GM12892 (cell line): ENCODE measurements around the gene NFIL3.

Experiments
- POLR2A ChIP-seq: IDR thresholded peaks from 2 replicates; pipeline ENCODE4 v1.6.1; 2011; ENCODE audit warnings: low read depth, low read length, control low read depth
- POLR2AphosphoS5 ChIP-seq: IDR thresholded peaks from 2 replicates; pipeline ENCODE4 v1.6.1; 2011; ENCODE audit warnings: low read depth, low read length, control low read depth
- TAF1 ChIP-seq: IDR thresholded peaks from 2 replicates; pipeline ENCODE4 v1.6.1; 2011; ENCODE audit warnings: low read depth, mild to moderate bottlenecking, control low read depth, low read length, borderline replicate concordance

DNA sequence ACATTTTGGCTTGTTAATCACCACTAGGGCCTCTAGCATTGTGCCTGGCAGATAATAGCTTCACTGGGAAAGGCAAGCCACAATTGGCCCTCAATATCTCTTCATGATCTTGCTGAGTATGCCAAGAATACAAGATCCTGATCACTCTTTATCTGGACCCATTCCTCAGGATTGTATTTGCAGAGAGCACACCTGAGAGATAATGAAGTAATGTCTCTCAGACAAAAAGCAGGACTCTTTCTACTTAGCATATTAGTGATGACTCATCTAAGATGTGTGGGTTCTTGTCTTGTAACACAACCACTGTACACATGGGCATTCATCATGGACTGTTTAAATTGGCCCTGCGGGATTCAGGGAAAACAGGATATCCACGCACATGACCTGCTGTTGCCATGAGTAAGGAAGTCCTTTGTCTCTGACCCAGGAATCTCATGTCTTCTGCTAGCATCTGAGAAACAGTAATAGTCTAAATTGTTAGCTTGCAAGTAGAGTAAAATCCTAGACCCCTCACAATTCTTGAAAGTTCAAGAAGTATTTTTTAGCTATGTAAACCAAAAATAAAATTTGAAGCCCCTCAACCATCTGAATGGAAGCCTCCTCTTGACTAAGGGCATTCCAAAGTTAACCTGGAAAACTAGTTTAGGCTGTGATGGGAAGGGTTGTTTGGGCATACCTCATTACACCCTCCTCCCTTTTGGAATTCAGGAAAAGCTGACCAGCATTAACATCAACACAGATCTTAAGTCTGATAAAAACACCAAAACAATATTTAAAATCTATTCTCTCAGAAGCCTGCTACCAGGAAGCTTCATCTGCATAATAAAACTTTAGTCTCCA is 28.0 kb upstream of the NFIL3 start:
- TF ChIP-seq POLR2A, result no peak
- TF ChIP-seq POLR2AphosphoS5, result no peak
- no peak for TF ChIP-seq TAF1
